ENCODE data around the gene IQCK. TPM values are rescaled to one million over a fixed set of nuclear protein-coding genes. Genes with fewer than 3 reads are reported as not detected.

IQCK gene
- total and polyA plus RNA-seq, 2 experiments from 2014 or later = 7.2 to 11.8 TPM

GRCh38 chr16:19681637-19682036 is 36.4 kb upstream of the IQCK start:
- TF ChIP-seq EZH2phosphoT487 (IDR thresholded peaks at IDR 0.05; ENCODE audit: low read depth, severe bottlenecking, unreplicated experiment) (no peak), EZH2 (IDR thresholded peaks at IDR 0.05; ENCODE audit: borderline replicate concordance) (no peak)
- TF ChIP-seq, protein P1, sequence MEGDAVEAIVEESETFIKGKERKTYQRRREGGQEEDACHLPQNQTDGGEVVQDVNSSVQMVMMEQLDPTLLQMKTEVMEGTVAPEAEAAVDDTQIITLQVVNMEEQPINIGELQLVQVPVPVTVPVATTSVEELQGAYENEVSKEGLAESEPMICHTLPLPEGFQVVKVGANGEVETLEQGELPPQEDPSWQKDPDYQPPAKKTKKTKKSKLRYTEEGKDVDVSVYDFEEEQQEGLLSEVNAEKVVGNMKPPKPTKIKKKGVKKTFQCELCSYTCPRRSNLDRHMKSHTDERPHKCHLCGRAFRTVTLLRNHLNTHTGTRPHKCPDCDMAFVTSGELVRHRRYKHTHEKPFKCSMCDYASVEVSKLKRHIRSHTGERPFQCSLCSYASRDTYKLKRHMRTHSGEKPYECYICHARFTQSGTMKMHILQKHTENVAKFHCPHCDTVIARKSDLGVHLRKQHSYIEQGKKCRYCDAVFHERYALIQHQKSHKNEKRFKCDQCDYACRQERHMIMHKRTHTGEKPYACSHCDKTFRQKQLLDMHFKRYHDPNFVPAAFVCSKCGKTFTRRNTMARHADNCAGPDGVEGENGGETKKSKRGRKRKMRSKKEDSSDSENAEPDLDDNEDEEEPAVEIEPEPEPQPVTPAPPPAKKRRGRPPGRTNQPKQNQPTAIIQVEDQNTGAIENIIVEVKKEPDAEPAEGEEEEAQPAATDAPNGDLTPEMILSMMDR (IDR thresholded peaks at IDR 0.05; ENCODE audit: poor library complexity) = no peak
- H3K9me2 ChIP-seq (replicated peaks; ENCODE audit: insufficient read depth) = no peaks in the 10 kb centered on the region
- no peak overlapping the region for H2AFZ ChIP-seq
- H3K4me1 ChIP-seq (ENCODE audit: insufficient read depth) = no peaks in the 10 kb centered on the region
- 95% methylated on average over 12 of the region's 12 CpGs for whole genome bisulfite sequencing (ENCODE audit: low lambda C conversion rate, missing lambda C conversion rate)
- H3K4me3 ChIP-seq = no peak overlapping the region
- H4K20me1 ChIP-seq (ENCODE audit: insufficient read depth, poor library complexity, severe bottlenecking) = no peaks in the 10 kb centered on the region
- no peak for DNase-seq (ENCODE audit: low spot score)
- H3K27ac ChIP-seq = no peak overlapping the region
- H3K79me2 ChIP-seq = no peaks in the 10 kb centered on the region
- no peak overlapping the region for H3K4me2 ChIP-seq
- H3K9me3 ChIP-seq (ENCODE audit: low read depth) = no peaks in the 10 kb centered on the region
- no peaks in the 10 kb centered on the region for H3K27me3 ChIP-seq
- peaks cover 2% of the 10 kb centered on the region for H3K36me3 ChIP-seq (replicated peaks; ENCODE audit: insufficient read depth, low read depth)

DNA sequence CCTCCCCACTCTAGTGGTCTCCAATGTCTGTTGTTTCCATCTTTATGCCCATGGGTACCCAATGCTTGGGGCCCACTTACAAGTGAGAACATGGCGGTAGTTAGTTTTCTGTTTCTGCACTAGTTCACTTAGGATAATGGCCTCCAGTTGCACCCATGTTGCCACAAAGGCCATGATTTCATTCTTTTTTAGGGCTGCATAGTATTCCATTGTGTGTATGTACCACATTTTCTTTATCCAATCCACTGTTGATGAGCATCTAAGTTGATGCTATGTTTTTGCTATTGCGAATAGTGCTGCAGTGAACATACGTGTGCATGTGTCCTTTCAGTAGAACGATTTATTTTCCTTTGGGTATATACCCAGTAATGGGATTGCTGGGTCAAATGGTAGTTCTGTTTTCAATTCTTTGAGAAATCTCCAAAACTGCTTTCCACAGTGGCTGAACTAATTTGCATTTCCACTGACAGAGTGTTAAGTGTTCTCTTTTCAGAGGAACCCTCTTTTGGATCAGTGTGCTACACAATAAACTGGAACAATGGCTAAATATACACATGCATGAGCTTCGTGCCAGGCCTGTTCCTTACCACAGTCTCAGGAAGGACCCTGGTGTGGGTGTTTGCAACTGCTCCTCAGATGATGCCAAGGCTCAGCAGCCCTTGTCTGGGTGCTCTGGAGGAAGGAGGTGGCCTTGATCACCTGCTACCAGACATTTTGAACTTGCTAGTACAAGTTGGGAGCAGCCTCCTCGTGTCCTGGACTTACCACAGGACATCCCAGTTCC is 34.4 kb upstream of the IQCK start:
- H3K36me3 ChIP-seq (replicated peaks; ENCODE audit: insufficient read depth, low read depth) = peaks cover 2% of the 10 kb centered on the region
- no peaks in the 10 kb centered on the region for H4K20me1 ChIP-seq (ENCODE audit: insufficient read depth, poor library complexity, severe bottlenecking)
- H3K4me2 ChIP-seq = no peak overlapping the region
- H2AFZ ChIP-seq = no peak overlapping the region
- H3K27ac ChIP-seq = no peak overlapping the region
- H3K9me2 ChIP-seq (replicated peaks; ENCODE audit: insufficient read depth) = no peaks in the 10 kb centered on the region
- 99% methylated on average over 6 of the region's 6 CpGs for WGBS (ENCODE audit: low lambda C conversion rate, missing lambda C conversion rate)
- DNase-seq (ENCODE audit: low spot score) = no peak
- no peaks in the 10 kb centered on the region for H3K79me2 ChIP-seq
- no peaks in the 10 kb centered on the region for H3K4me1 ChIP-seq (ENCODE audit: insufficient read depth)
- H3K27me3 ChIP-seq = no peaks in the 10 kb centered on the region
- TF ChIP-seq EZH2 (IDR thresholded peaks at IDR 0.05; ENCODE audit: borderline replicate concordance) = no peak
- TF ChIP-seq EZH2phosphoT487 (IDR thresholded peaks at IDR 0.05; ENCODE audit: low read depth, severe bottlenecking, unreplicated experiment) = no peak
- TF ChIP-seq, protein P1 (IDR thresholded peaks at IDR 0.05; ENCODE audit: poor library complexity) = no peak
- H3K9me3 ChIP-seq (ENCODE audit: low read depth) = no peaks in the 10 kb centered on the region
- H3K4me3 ChIP-seq = no peak overlapping the region

- H4K20me1 ChIP-seq (ENCODE audit: insufficient read depth, poor library complexity, severe bottlenecking) = no peaks in the 10 kb centered on the region
- WGBS (ENCODE audit: low lambda C conversion rate, missing lambda C conversion rate) = 98% methylated on average over 4 of the region's 4 CpGs
- H3K36me3 ChIP-seq (replicated peaks; ENCODE audit: insufficient read depth, low read depth) = peaks cover 2% of the 10 kb centered on the region
- no peaks in the 10 kb centered on the region for H3K4me1 ChIP-seq (ENCODE audit: insufficient read depth)
- no peak overlapping the region for H3K4me2 ChIP-seq
- H3K9me2 ChIP-seq (replicated peaks; ENCODE audit: insufficient read depth) = no peaks in the 10 kb centered on the region
- H3K27ac ChIP-seq = no peak overlapping the region
- no peak for DNase-seq (ENCODE audit: low spot score)
- TF ChIP-seq EZH2phosphoT487 (IDR thresholded peaks at IDR 0.05; ENCODE audit: low read depth, severe bottlenecking, unreplicated experiment) (no peak), EZH2 (IDR thresholded peaks at IDR 0.05; ENCODE audit: borderline replicate concordance) (no peak)
- TF ChIP-seq, protein P1 (IDR thresholded peaks at IDR 0.05; ENCODE audit: poor library complexity) = no peak
- no peaks in the 10 kb centered on the region for H3K79me2 ChIP-seq
- H3K27me3 ChIP-seq = no peaks in the 10 kb centered on the region
- H3K4me3 ChIP-seq = no peak overlapping the region
- no peak overlapping the region for H2AFZ ChIP-seq
- H3K9me3 ChIP-seq (ENCODE audit: low read depth) = no peaks in the 10 kb centered on the region
Observed at GRCh38 chr16:19685176-19685575, 32.9 kb upstream of the IQCK start.

All from hepatocyte (in vitro differentiated cells).